MCF 10A (cell line): ENCODE results near the gene MAP4. TPM values are rescaled to one million over a fixed set of nuclear protein-coding genes. Genes with fewer than 3 reads are reported as not detected.

Source experiments
- BruUV-seq: library from RNA; stranded (reverse); fragments of 400-500 nt; replicated peaks from 2 replicates; lab custom pipeline; 2021; lab: Mats Ljungman, UMichigan
- CTCF ChIA-PET: fragments of 300-600 bp; sonication (Branson Sonifier 250); formaldehyde crosslinking; extraction: SDS; loops from one replicate; lab custom pipeline; 2021; ENCODE audit warnings: antibody characterized with exemption, inconsistent platforms; lab: Yijun Ruan, JAX
- POLR2A ChIA-PET: fragments of 300-600, 350-650 bp; sonication (Branson Sonifier 250); formaldehyde crosslinking; extraction: SDS; loops from one replicate; lab custom pipeline; 2020; ENCODE audit warnings: antibody characterized with exemption, inconsistent platforms; lab: Yijun Ruan, JAX
- DNase-seq: peaks from one replicate; pipeline ENCODE4 v3.0.0-alpha.2; 2018; ENCODE audit not compliant: unreplicated experiment
- H3K27ac Mint-ChIP-seq: one replicate; pipeline ENCODE4 v1.8.0; 2022; ENCODE audit warnings: mild to moderate bottlenecking, low read depth, mixed read lengths; ENCODE audit not compliant: unreplicated experiment
- H3K27me3 Mint-ChIP-seq: one replicate; pipeline ENCODE4 v1.8.0; 2022; ENCODE audit warnings: mixed read lengths; ENCODE audit not compliant: insufficient read depth, unreplicated experiment
- H3K36me3 Mint-ChIP-seq: one replicate; pipeline ENCODE4 v1.8.0; 2022; ENCODE audit warnings: mild to moderate bottlenecking, moderate library complexity, mixed read lengths; ENCODE audit not compliant: insufficient read depth, unreplicated experiment
- H3K4me1 Mint-ChIP-seq: one replicate; pipeline ENCODE4 v1.8.0; 2022; ENCODE audit warnings: mixed read lengths; ENCODE audit not compliant: insufficient read depth, unreplicated experiment
- H3K4me3 Mint-ChIP-seq: one replicate; pipeline ENCODE4 v1.8.0; 2022; ENCODE audit warnings: mild to moderate bottlenecking, moderate library complexity, mixed read lengths; ENCODE audit not compliant: unreplicated experiment
- H3K9me3 Mint-ChIP-seq: one replicate; pipeline ENCODE4 v1.8.0; 2022; ENCODE audit warnings: mixed read lengths; ENCODE audit not compliant: unreplicated experiment
- intact Hi-C: fragments of 100-400 bp; cut with micrococcal nuclease; formaldehyde crosslinking; loops from 2 replicates; pipeline ENCODE4 v1.14.1; 2022
- total RNA-seq: library from RNA; stranded (reverse); gene quantifications from 2 replicates; pipeline ENCODE4 v1.2.3, GENCODE V29; 2022
- TF ChIP-seq, protein P1 (sequence below): fragments of 200-600 bp; IDR thresholded peaks from one replicate; pipeline ENCODE4 v1.8.0; 2022; ENCODE audit warnings: antibody characterized with exemption, mild to moderate bottlenecking; ENCODE audit not compliant: unreplicated experiment

MAP4 gene
- total RNA-seq, 1 experiment from 2014 or later = 217 TPM

DNA sequence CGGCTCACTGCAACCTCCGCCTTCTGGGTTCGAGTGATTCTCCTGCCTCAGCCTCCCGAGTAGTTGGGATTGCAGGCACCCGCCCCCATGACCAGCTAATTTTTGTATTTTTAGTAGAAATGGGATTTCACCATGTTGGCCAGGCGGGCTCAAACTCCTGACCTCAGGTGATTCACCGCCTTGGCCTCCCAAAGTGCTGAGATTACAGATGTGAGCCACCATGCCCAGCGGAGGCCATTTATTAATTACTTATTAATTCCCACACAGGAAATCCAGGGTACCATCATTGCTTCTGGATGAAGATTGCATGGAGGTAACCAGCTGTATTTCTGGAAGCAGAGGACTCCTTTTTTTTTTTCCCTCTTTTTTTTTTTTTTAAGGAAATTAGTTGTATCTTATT lies 37.8 kb downstream of the MAP4 start:
- no peaks in the 10 kb centered on the region for H3K9me3 Mint-ChIP-seq
- ChIA-PET CTCF (interaction anchor here (0.8 kb wide), 1 partner anchor 11 kb away, joined by 3 read pairs; no protein-coding TSS in a partner anchor), POLR2A (no interaction called here)
- no peak overlapping the region for H3K4me3 Mint-ChIP-seq
- no peak for DNase-seq
- BruUV-seq = no TSS peak
- TF ChIP-seq, protein P1, sequence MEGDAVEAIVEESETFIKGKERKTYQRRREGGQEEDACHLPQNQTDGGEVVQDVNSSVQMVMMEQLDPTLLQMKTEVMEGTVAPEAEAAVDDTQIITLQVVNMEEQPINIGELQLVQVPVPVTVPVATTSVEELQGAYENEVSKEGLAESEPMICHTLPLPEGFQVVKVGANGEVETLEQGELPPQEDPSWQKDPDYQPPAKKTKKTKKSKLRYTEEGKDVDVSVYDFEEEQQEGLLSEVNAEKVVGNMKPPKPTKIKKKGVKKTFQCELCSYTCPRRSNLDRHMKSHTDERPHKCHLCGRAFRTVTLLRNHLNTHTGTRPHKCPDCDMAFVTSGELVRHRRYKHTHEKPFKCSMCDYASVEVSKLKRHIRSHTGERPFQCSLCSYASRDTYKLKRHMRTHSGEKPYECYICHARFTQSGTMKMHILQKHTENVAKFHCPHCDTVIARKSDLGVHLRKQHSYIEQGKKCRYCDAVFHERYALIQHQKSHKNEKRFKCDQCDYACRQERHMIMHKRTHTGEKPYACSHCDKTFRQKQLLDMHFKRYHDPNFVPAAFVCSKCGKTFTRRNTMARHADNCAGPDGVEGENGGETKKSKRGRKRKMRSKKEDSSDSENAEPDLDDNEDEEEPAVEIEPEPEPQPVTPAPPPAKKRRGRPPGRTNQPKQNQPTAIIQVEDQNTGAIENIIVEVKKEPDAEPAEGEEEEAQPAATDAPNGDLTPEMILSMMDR = no peak
- intact Hi-C loops = no loop called here
- H3K27me3 Mint-ChIP-seq = no peaks in the 10 kb centered on the region
- no peak overlapping the region for H3K27ac Mint-ChIP-seq
- no peaks in the 10 kb centered on the region for H3K4me1 Mint-ChIP-seq
- H3K36me3 Mint-ChIP-seq = peaks cover 35% of the 10 kb centered on the region

GRCh38 chr3:47976135-47976732 lies 40.0 kb downstream of the MAP4 start:
- TSS peak; percentile 7 for BruUV-seq
- Mint-ChIP-seq H3K9me3 (no peaks in the 10 kb centered on the region), H3K27ac (no peak overlapping the region), H3K27me3 (no peaks in the 10 kb centered on the region), H3K4me3 (no peak overlapping the region), H3K36me3 (peaks cover 41% of the 10 kb centered on the region), H3K4me1 (no peaks in the 10 kb centered on the region)
- TF ChIP-seq, protein P1 = no peak
- no peak for DNase-seq
- intact Hi-C loops = no loop called here
- ChIA-PET POLR2A (interaction anchor here (0.6 to 1.9 kb wide), 3 partner anchors 8 to 57 kb away, joined by 3 to 4 read pairs (median 4); no protein-coding TSS in a partner anchor), CTCF (interaction anchor here (0.6 to 1.4 kb wide), 2 partner anchors 14 to 189 kb away, joined by 3 to 4 read pairs; no protein-coding TSS in a partner anchor)

- Mint-ChIP-seq H3K36me3 (peaks cover 47% of the 10 kb centered on the region), H3K27ac (no peak overlapping the region), H3K27me3 (no peaks in the 10 kb centered on the region), H3K4me3 (no peak overlapping the region), H3K9me3 (no peaks in the 10 kb centered on the region), H3K4me1 (no peaks in the 10 kb centered on the region)
- CTCF ChIA-PET = interaction anchor here (0.6 to 0.9 kb wide), 5 partner anchors 9 to 553 kb away, joined by 3 to 6 read pairs (median 4); no protein-coding TSS in a partner anchor
- BruUV-seq = no TSS peak
- TF ChIP-seq, protein P1 = no peak
- intact Hi-C loops = no loop called here
- no peak for DNase-seq
- POLR2A ChIA-PET = no interaction called here
Observed at GRCh38 chr3:47974974-47975470, 41.2 kb downstream of the MAP4 start.

DNA sequence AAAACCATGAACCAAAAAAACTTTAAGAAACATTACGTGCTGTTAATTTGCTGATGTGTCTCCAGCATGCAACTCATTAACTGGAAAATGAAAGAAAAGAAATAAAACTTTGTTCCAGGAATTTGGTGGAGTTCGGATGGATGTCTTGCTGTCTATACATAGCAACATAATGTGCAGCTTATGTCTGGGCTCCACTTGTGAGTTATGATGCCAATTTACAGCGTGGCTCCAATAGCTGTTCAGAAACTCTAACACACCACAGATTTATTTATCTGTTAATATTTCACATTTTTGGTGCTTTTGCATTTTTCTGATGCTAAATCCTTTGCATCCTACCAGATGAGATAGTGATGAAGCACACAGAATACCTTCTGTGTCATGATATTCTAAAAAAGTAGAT lies 45.1 kb downstream of the MAP4 start:
- no peaks in the 10 kb centered on the region for H3K27me3 Mint-ChIP-seq
- intact Hi-C loops = no loop called here
- ChIA-PET POLR2A (interaction anchor here (0.6 to 0.8 kb wide), 2 partner anchors 15 to 437 kb away, joined by 3 read pairs; no protein-coding TSS in a partner anchor), CTCF (interaction anchor here (0.6 kb wide), 1 partner anchor 30 kb away, joined by 4 read pairs; no protein-coding TSS in a partner anchor)
- H3K27ac Mint-ChIP-seq = no peak overlapping the region
- TF ChIP-seq, protein P1 = no peak
- DNase-seq = no peak
- no peak overlapping the region for H3K4me3 Mint-ChIP-seq
- no peaks in the 10 kb centered on the region for H3K4me1 Mint-ChIP-seq
- peaks cover 43% of the 10 kb centered on the region for H3K36me3 Mint-ChIP-seq
- BruUV-seq = no TSS peak
- no peaks in the 10 kb centered on the region for H3K9me3 Mint-ChIP-seq
